ENCODE results near the gene BMP6.

DNA sequence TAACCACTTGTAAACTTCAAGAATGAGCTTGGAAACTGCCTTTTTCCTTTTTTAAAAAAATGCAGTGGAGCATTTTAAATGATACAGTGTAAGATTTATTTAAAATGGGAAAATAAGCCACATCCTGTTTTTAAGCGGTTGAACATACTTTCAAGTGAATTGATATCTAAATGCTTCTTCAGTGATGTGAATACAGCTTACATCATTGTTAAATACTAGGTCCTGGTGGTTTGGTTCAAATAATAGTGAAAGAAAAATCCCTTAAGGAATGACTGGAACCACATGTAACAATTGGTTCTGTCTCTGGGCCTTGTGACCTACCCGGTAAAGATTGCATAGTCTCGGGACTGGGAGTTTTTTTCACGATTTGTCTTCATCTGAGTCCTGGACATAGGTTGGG, 44.2 kb downstream of the BMP6 start:
- TF ChIP-seq CTCF (IDR thresholded peaks at IDR 0.05; ENCODE audit: poor library complexity, severe bottlenecking) (no peak), EZH2 (IDR thresholded peaks at IDR 0.05; ENCODE audit: borderline replicate concordance, insufficient read depth, low read length, poor library complexity, severe bottlenecking) (no peak), POLR2AphosphoS5 (IDR thresholded peaks at IDR 0.05) (no peak), TAF1 (IDR thresholded peaks at IDR 0.05; ENCODE audit: low read depth) (no peak), SMC3 (conservative IDR thresholded peaks at IDR 0.05; ENCODE audit: poor library complexity) (no peak), EP300 (conservative IDR thresholded peaks at IDR 0.05; ENCODE audit: poor library complexity, severe bottlenecking) (no peak)

All from neural cell (in vitro differentiated cells).